Upper lobe of right lung (tissue), 1 donor: ENCODE results near the gene F11R. TPM values are rescaled to one million over a fixed set of nuclear protein-coding genes. Genes with fewer than 3 reads are reported as not detected.

Source experiments
- ATAC-seq: fragments of 200-7000 bp; cut with Tn5 transposase; one replicate; pipeline ENCODE4 v1.9.1; 2020; ENCODE audit warnings: mild to moderate bottlenecking, moderate library complexity
- DNase-seq: peaks from one replicate; pipeline ENCODE4 v3.0.0-alpha.2; 2020
- H3K27ac ChIP-seq: fragments of 200-600 bp; one replicate; pipeline ENCODE4 v1.8.0; 2022
- H3K27me3 ChIP-seq: fragments of 200-600 bp; one replicate; pipeline ENCODE4 v1.8.0; 2022; ENCODE audit warnings: mild to moderate bottlenecking
- H3K36me3 ChIP-seq: fragments of 200-600 bp; one replicate; pipeline ENCODE4 v1.8.0; 2022
- H3K4me1 ChIP-seq: fragments of 200-600 bp; one replicate; pipeline ENCODE4 v1.8.0; 2022
- H3K4me3 ChIP-seq: fragments of 200-600 bp; one replicate; pipeline ENCODE4 v1.8.0; 2022; ENCODE audit warnings: mild to moderate bottlenecking
- H3K9me3 ChIP-seq: fragments of 200-600 bp; one replicate; pipeline ENCODE4 v1.8.0; 2022
- CTCF ChIP-seq: fragments of 200-600 bp; IDR thresholded peaks from one replicate; pipeline ENCODE4 v1.8.0; 2022; ENCODE audit warnings: antibody characterized with exemption
- intact Hi-C: fragments of 100-400 bp; cut with DNase I; formaldehyde crosslinking; loops from one replicate; pipeline ENCODE4 v1.11.0; 2022
- total RNA-seq: library from RNA; stranded (reverse); fragmentation: NEBNext Ultra II Directional; extraction: Animal tissue kit (Norgen Biotek cat#: 25700); gene quantifications from one replicate; pipeline ENCODE4 v1.2.1, GENCODE V29; 2021
- donor health status: DM: no; HTN: yes; CAD: no; lungs with severe emphysema.

F11R gene
- total RNA-seq, 1 donor from 2014 or later, result 167 TPM

- no peaks in the 10 kb centered on the region for H3K27me3 ChIP-seq
- no peak overlapping the region for H3K27ac ChIP-seq
- ATAC-seq (no peak), DNase-seq (peak; percentile 50)
- intact Hi-C loops, result no loop called here
- no peak for TF ChIP-seq CTCF
- H3K9me3 ChIP-seq, result no peaks in the 10 kb centered on the region
- H3K36me3 ChIP-seq, result peaks cover 6% of the 10 kb centered on the region
- H3K4me1 ChIP-seq, result peaks cover 53% of the 10 kb centered on the region
- H3K4me3 ChIP-seq, result no peak overlapping the region
Measured at GRCh38 chr1:161009602-161010211, 11.2 kb downstream of the F11R start.

- peaks cover 50% of the 10 kb centered on the region for H3K4me1 ChIP-seq
- DNase-seq, result no peak
- no peak overlapping the region for H3K4me3 ChIP-seq
- H3K27me3 ChIP-seq, result no peaks in the 10 kb centered on the region
- ATAC-seq, result peak; percentile 19
- intact Hi-C loops, result no loop called here
- H3K9me3 ChIP-seq, result no peaks in the 10 kb centered on the region
- peaks cover 6% of the 10 kb centered on the region for H3K36me3 ChIP-seq
- peak overlapping the region; percentile 55 for H3K27ac ChIP-seq
- TF ChIP-seq CTCF, result no peak
Measured at GRCh38 chr1:161008869-161009510, 12.0 kb downstream of the F11R start.

- H3K9me3 ChIP-seq, result no peaks in the 10 kb centered on the region
- intact Hi-C loops, result no loop called here
- ATAC-seq, result no peak
- peaks cover 38% of the 10 kb centered on the region for H3K4me1 ChIP-seq
- no peak for DNase-seq
- H3K27me3 ChIP-seq, result no peaks in the 10 kb centered on the region
- H3K4me3 ChIP-seq, result no peak overlapping the region
- TF ChIP-seq CTCF, result no peak
- H3K36me3 ChIP-seq, result peaks cover 6% of the 10 kb centered on the region
- H3K27ac ChIP-seq, result no peak overlapping the region
Measured at GRCh38 chr1:161007369-161007768, 13.6 kb downstream of the F11R start.

DNA sequence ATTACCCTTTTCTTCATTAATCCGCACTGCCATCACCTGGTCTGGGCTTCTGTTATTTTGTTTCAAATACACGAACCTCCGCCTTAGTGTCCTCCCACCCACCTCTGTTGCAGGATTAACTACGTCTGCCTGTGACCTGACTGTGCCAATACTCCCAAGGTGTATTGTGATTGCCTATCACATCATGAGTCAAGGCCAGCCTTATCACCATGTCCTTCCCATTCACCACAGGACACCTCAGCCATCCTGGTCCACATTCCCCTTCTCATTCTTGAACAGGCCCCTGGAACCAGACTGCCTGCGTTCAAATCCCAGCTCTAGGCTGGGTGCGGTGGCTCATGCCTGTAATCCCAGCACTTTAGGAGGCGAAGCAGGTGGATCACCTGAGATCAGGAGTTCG is 14.4 kb downstream of the F11R start:
- Histone ChIP-seq H3K27ac (no peak overlapping the region), H3K9me3 (no peaks in the 10 kb centered on the region)
- intact Hi-C loops, result no loop called here

GRCh38 chr1:161001525-161001924 is 19.4 kb downstream of the F11R start:
- intact Hi-C loops, result no loop called here
- Histone ChIP-seq H3K4me1 (peaks cover 19% of the 10 kb centered on the region), H3K27ac (no peak overlapping the region), H3K36me3 (peaks cover 36% of the 10 kb centered on the region), H3K4me3 (no peak overlapping the region), H3K27me3 (no peaks in the 10 kb centered on the region), H3K9me3 (no peaks in the 10 kb centered on the region)
- TF ChIP-seq CTCF, result no peak
- ATAC-seq (no peak), DNase-seq (peak; percentile 37)

More for the DNA sequence above, 14.4 kb downstream of the F11R start:
- ATAC-seq (no peak), DNase-seq (peak; percentile 11)
- no peak for TF ChIP-seq CTCF
- H3K27me3 ChIP-seq, result no peaks in the 10 kb centered on the region
- H3K4me1 ChIP-seq, result peaks cover 31% of the 10 kb centered on the region
- no peak overlapping the region for H3K4me3 ChIP-seq
- H3K36me3 ChIP-seq, result peaks cover 6% of the 10 kb centered on the region
